OCI-LY1 (cell line): ENCODE data around the gene CDH22.

ENCODE experiments used
- CTCF ChIP-seq: fragments of 200-600 bp; sonication (generic), shearing (Covaris generic); IDR thresholded peaks from 2 replicates; pipeline ENCODE4 v1.5.1; 2017; ENCODE audit warnings: mild to moderate bottlenecking, antibody characterized with exemption, low read length, moderate library complexity, mixed read lengths
- EZH2 ChIP-seq: fragments of 200-600 bp; sonication (generic), shearing (Covaris generic); IDR thresholded peaks from 2 replicates; pipeline ENCODE4 v1.8.0; 2017; ENCODE audit warnings: borderline replicate concordance, mixed run types, mild to moderate bottlenecking, antibody characterized with exemption, low read length, moderate library complexity, mixed read lengths

- TF ChIP-seq CTCF (no peak), EZH2 (no peak)
Observed at GRCh38 chr20:46268131-46268614, 40.1 kb downstream of the CDH22 start.
